Activated CD4-positive, alpha-beta T cell treated with anti-CD3 and anti-CD28 coated beads for 24 hours (primary cell): ENCODE data around the gene SLC1A1.
"Not testable (repeated sequence)": the region's sequence is repeated elsewhere in the genome, so short reads cannot be mapped to it uniquely, and the experiment has no call there.

Source experiments
- DNase-seq, 2 donors: peaks; one replicate each; pipeline ENCODE4 v3.0.0-alpha.2; 2020; ENCODE audit warnings: low read depth in 2 of 2

The SLC1A1 gene

GRCh38 chr9:4506490-4506889 lies 16.2 kb downstream of the SLC1A1 start:
- no peak for DNase-seq

DNA sequence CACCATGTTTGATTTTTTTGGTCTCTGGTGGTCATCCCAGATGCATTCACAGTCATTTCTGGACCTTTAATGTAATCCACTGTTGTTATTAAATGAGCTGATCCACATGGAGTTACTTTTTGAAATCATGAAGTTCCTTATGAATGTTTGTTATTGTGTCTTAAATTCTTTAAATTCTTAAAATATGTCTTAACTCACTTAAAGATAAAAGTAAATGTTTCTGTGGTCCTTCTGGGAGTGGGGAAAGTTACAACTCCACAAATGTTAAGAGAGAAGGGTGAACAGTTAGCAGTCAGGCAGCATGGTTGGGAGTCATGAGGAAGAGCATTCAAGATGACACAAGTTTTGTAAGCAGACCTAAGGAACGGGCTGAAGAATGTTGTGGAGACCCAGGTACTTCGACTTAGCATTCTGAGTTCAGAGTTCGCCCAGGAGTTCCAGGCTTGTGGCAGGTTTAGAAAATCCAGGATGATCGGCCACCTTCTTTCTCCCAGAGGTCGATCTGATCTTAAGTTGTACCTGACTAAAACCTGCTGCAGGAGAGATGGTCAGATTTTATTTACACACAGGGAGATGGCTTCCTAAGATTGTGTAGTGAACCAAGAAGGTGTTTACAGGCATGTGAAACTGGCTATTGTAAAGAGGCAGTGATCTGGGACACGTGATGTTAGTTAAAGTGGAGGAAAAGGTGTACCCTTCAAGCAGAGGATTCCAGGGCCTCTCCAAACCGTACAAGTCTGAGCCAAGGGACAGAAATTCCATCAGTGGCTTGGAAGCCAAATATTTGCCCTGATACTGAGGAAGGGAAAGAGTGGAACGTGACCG lies 17.2 kb downstream of the SLC1A1 start:
- DNase-seq = no peak

DNA sequence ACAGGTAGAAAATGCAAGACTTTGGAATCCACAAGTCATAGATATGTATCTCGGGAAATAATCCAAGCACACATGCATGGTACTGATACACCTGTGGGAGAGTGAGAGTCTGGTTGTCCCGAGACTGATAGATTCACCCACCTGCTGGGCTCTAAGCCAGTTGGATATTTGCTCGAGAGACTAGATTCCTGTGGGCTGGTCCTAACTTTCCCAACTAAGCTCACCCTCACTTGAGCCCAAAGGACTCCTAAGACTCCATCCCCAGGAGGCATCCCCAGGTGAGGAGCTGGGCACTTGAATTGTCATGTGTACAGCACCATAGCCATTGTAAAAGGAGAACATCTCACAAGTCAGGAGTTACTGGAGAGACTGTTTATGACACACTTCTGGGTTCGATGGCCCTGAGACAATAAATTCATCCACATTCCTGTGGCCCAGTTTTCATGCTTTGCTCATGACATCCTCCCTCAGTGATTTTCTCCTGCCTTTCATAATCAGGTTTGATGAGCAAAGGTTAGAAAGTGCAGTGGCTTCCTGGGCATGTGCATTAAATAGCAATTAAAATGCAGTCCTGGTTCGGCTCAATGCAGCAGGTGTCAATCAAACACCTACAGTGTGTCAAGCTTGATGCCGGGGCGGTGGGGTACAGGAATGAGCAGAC lies 18.1 kb downstream of the SLC1A1 start:
- no peak for DNase-seq

GRCh38 chr9:4508907-4509589 lies 18.8 kb downstream of the SLC1A1 start:
- no peak for DNase-seq

DNA sequence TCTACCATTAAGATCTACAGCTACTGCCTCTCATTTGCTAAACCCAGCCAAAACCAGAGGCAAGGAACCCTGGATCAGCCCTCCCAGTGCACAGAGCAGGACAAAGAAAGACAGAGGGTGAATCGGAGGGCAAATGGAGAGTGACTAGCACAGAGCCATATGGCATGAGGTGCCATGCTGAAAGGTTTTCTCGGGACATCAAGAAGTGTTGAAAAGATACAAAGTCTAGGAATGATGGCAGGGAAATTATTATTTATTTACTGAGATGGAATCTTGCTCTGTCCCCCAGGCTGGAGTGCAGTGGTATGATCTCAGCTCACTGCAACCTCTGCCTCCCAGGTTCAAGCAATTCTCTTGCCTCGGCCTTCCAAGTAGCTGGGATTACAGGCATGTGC lies 19.3 kb downstream of the SLC1A1 start:
- no peak for DNase-seq

GRCh38 chr9:4510546-4511322 lies 20.5 kb downstream of the SLC1A1 start:
- no peak for DNase-seq

DNA sequence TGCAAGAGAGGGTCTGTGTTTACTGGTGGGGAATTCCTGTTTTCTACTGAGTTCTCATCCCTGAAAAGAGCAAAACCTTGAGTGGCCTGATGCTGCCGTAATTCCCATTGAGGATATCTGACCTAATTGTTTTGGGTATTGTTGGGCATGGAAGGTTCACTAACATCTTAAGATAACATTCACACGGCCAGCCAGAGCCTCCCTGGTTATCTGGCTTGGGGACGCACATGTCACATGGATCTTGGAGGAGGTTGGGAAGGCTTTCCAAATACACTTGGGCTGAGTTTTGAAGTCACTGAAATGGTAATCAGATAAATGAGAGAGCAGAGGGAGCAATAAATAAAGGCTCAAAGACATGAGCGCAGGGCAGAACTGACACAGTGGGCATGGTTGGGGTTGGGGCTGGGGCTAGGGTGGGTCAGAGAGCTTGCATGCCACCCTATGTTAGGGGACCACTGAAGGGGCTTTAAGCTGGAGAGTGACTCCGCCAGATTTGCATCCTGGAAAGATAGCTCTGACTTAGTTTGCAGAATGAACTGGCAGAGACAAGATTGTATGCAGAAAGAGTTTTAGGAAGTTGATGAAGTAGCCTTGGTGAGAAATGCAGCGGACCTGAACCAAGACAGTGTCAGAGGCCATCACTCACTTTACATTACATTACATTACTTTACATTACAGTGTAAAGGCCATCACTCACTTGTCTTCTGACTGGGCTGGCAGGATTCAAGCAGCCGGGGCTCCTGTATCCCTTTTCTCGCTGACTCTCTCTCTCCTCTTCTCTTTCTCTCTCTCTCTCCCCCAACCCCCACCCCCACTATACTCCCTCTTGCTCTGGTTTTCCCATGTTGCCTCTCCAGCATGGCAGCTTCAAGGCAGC lies 24.2 kb downstream of the SLC1A1 start:
- no peak for DNase-seq

DNA sequence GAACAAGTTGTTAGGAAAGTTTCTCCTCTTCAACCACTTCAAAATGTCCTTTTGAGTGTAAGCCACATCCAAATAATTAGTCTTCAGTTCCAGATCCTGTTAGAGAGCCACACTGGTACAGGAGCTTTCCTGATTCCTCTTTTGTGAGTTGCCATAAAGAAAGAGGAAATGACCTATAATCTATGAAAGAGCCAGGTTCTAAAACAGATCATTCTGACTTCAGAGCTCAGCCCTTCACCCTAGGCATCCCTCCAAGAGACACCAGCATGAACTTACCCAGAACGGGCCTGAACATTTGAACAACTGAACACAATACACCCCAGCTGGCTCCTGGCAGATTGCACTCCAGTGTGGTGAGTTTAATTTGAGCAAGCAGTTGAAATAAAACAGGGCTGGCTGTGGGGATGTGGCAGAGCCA lies 25.7 kb downstream of the SLC1A1 start:
- no peak for DNase-seq

- no peak for DNase-seq
Observed at GRCh38 chr9:4517274-4517673, 27.0 kb downstream of the SLC1A1 start.

GRCh38 chr9:4519604-4520003 lies 29.3 kb downstream of the SLC1A1 start:
- no peak for DNase-seq

- DNase-seq = no peak
Observed at GRCh38 chr9:4520055-4520454, 29.8 kb downstream of the SLC1A1 start.

GRCh38 chr9:4530375-4530774 lies 40.1 kb downstream of the SLC1A1 start:
- no peak for DNase-seq

GRCh38 chr9:4530831-4531230 lies 40.6 kb downstream of the SLC1A1 start:
- not testable (repeated sequence) for DNase-seq

GRCh38 chr9:4531355-4531754 lies 41.1 kb downstream of the SLC1A1 start:
- not testable (repeated sequence) for DNase-seq

DNA sequence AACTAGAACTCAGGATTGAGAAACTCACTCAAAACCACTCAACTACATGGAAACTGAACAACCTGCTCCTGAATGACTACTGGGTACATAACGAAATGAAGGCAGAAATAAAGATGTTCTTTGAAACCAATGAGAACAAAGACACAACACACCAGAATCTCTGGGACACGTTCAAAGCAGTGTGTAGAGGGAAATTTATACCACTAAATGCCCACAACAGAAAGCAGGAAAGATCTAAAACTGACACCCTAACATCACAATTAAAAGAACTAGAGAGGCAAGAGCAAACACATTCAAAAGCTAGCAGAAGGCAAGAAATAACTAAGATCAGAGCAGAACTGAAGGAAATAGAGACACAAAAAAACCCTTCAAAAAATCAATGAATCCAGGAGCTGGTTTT lies 43.6 kb downstream of the SLC1A1 start:
- DNase-seq = not testable (repeated sequence)

GRCh38 chr9:4536196-4536595 lies 45.9 kb downstream of the SLC1A1 start:
- DNase-seq = not testable (repeated sequence)

GRCh38 chr9:4537581-4537980 lies 47.3 kb downstream of the SLC1A1 start:
- DNase-seq = no peak

DNA sequence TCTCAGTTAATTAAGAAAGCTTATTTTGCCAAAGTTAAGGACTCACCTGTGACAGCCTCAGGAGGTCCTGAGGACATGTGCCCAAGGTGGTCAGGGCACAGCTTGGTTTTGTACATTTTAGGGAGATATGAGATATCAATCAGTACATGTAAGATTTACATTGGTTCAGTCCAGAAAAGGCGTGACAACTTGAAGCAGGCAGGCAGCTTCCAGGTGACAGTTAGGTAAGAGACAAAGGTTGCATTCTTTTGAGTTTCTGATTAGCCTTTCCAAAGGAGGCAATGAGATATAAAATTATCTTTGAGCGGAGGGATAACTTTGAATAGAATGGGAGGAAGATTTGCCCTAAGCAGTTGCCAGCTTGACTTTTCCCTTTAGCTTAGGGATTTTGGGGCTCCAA lies 47.8 kb downstream of the SLC1A1 start:
- no peak for DNase-seq

- no peak for DNase-seq
Observed at GRCh38 chr9:4538621-4539020, 48.4 kb downstream of the SLC1A1 start.

DNA sequence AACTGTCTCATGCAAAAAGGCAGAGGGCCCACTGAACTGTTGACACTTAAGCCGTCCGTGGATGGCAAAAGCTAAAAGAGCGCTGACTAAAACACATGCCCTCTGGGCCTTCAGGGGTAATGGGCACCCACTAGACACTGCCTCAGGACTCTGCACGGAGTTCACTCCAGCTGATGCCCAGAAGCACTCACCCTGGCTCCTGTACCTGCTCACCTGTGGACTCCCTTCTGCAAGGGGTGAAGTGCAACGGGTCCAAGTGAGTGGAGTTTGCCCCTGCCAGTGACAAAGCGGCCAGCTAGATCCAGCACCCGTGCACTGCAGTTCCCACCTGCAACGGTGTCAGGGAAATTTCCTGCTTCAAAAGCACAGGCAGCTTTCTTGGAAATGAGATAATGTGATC lies 50.2 kb downstream of the SLC1A1 start:
- no peak for DNase-seq

GRCh38 chr9:4541281-4541680 lies 51.0 kb downstream of the SLC1A1 start:
- no peak for DNase-seq
